Measurements from ENCODE around the gene INPP5K. TPM values are rescaled to one million over a fixed set of nuclear protein-coding genes. Genes with fewer than 3 reads are reported as not detected.

Gene INPP5K
- total RNA-seq, 1 experiment from 2014 or later = 29.4 TPM

GRCh38 chr17:1470071-1470754 is 46.2 kb downstream of the INPP5K start:
- H3K9me3 ChIP-seq (ENCODE audit: control insufficient read depth, low read depth, low read length) = no peaks in the 10 kb centered on the region
- no peak overlapping the region for H2BK15ac ChIP-seq (ENCODE audit: low read depth, low read length)
- H3K4me2 ChIP-seq (ENCODE audit: insufficient read depth, insufficient read length, low read length) = no peak overlapping the region
- Mint-ChIP-seq H3K9me3 (no peaks in the 10 kb centered on the region), H3K27ac (no peak overlapping the region; a peak in 1 of 7 replicates), H3K4me1 (peaks cover 0 to 23% of the 10 kb centered on the region in 2 experiments; a peak in 2 of 4 replicates), H3K4me3 (no peak overlapping the region), H3K27me3 (ENCODE audit: low read depth) (no peaks in the 10 kb centered on the region), H3K36me3 (ENCODE audit: insufficient read depth in 1 of 3, low read depth in 3 of 3) (peaks cover 10 to 65% (median 23%) of the 10 kb centered on the region in 3 experiments; a peak in 6 of 7 replicates)
- H3K4me1 ChIP-seq (ENCODE audit: insufficient read depth, low read length) = no peaks in the 10 kb centered on the region
- no peak overlapping the region for H4K91ac ChIP-seq (ENCODE audit: insufficient read length, low read depth, low read length)
- H2BK120ac ChIP-seq (ENCODE audit: low read depth, low read length, poor library complexity, severe bottlenecking) = no peak overlapping the region
- H2BK12ac ChIP-seq (ENCODE audit: insufficient read length, low read depth, low read length) = no peak overlapping the region
- H3K56ac ChIP-seq (ENCODE audit: insufficient read length, low read depth, low read length) = no peak overlapping the region
- no CpG with 5 or more reads among the region's 33 CpGs for WGBS (ENCODE audit: extremely low coverage, insufficient read length, low lambda C conversion rate)
- H4K5ac ChIP-seq (ENCODE audit: insufficient read length, low read depth, low read length) = no peak overlapping the region
- H2AFZ ChIP-seq (ENCODE audit: low read length) = no peak overlapping the region
- no peak overlapping the region for H2BK20ac ChIP-seq (ENCODE audit: low read depth, low read length, poor library complexity, severe bottlenecking)
- H3K79me2 ChIP-seq (ENCODE audit: insufficient read depth, low read length) = no peaks in the 10 kb centered on the region
- no peaks in the 10 kb centered on the region for H3K23me2 ChIP-seq (ENCODE audit: insufficient read length, low read depth, low read length, poor library complexity, severe bottlenecking)
- no peak overlapping the region for H2BK5ac ChIP-seq (ENCODE audit: insufficient read length, low read length)
- no peak overlapping the region for H3K27ac ChIP-seq (ENCODE audit: insufficient read length, low read depth, low read length)
- H3K79me1 ChIP-seq (ENCODE audit: insufficient read depth, low read depth, low read length, poor library complexity, severe bottlenecking) = no peaks in the 10 kb centered on the region
- no peak for DNase-seq
- H3K14ac ChIP-seq (ENCODE audit: insufficient read depth, low read length) = no peak overlapping the region
- H4K20me1 ChIP-seq (ENCODE audit: control insufficient read depth, insufficient read depth, insufficient read length) = no peaks in the 10 kb centered on the region
- no peak overlapping the region for H4K8ac ChIP-seq (replicated peaks; ENCODE audit: insufficient read length, low read depth, low read length)
- no peak overlapping the region for H3K23ac ChIP-seq (ENCODE audit: insufficient read length, low read depth, low read length)
- no peak overlapping the region for H3K4ac ChIP-seq (ENCODE audit: low read depth, low read length)
- H2AK5ac ChIP-seq (ENCODE audit: insufficient read length, low read length) = no peak overlapping the region
- H3K18ac ChIP-seq (ENCODE audit: insufficient read length, low read depth, low read length) = no peak overlapping the region
- no peak overlapping the region for H3T11ph ChIP-seq (ENCODE audit: low read length)
- H3K9ac ChIP-seq (ENCODE audit: extremely low read depth, insufficient read length, low read length) = no peak overlapping the region
- TF ChIP-seq CTCF (conservative IDR thresholded peaks at IDR 0.05) = no peak
- no peaks in the 10 kb centered on the region for H3K27me3 ChIP-seq (ENCODE audit: insufficient read depth, low read length)

All from H9 (cell line).